Esophagus squamous epithelium (tissue), 5 donors: ENCODE results near the gene RNF212. TPM values are rescaled to one million over a fixed set of nuclear protein-coding genes. Genes with fewer than 3 reads are reported as not detected.
A peak's percentile ranks its signal among the peaks of the same experiment; 100 is the strongest.

Experiments used
- DNase-seq: peaks from one replicate; lab custom pipeline; 2025; lab: John Stamatoyannopoulos, UW
- H3K27ac ChIP-seq, 4 donors: fragments of 200-600 bp; sonication (generic); one replicate each; pipeline ENCODE4 v1.5.1; 2016 to 2019; ENCODE audit warnings: mild to moderate bottlenecking in 1 of 4
- H3K27me3 ChIP-seq, 4 donors: fragments of 200-600 bp; sonication (generic); 1 replicate in 3 of 4; 2 replicates in 1 of 4; pipeline versions ENCODE4 v1.5.1 to v1.6.0; 2017 to 2021; ENCODE audit warnings: antibody characterized with exemption in 1 of 4
- H3K36me3 ChIP-seq, 3 donors: fragments of 200-600 bp; sonication (generic); one replicate each; pipeline ENCODE4 v1.5.1; 2016 to 2019
- H3K4me1 ChIP-seq, 3 donors: fragments of 200-600 bp; sonication (generic); one replicate each; pipeline ENCODE4 v1.5.1; 2017 to 2019
- H3K4me3 ChIP-seq, 4 donors: fragments of 200-600 bp; sonication (generic); 1 replicate in 3 of 4; 2 replicates in 1 of 4; pipeline ENCODE4 v1.5.1; 2016 to 2019; ENCODE audit warnings: mild to moderate bottlenecking in 2 of 4, moderate library complexity in 1 of 4
- H3K9me3 ChIP-seq, 3 donors: fragments of 200-600 bp; sonication (generic); one replicate each; pipeline ENCODE4 v1.5.1; 2016 to 2019
- POLR2A ChIP-seq, 4 donors: fragments of 450-650 bp; IDR thresholded peaks; one replicate each; pipeline ENCODE4 v1.6.1; 2017; ENCODE audit warnings: antibody characterized with exemption in 4 of 4, mild to moderate bottlenecking in 4 of 4, moderate library complexity in 3 of 4
- WGBS, 2 donors: methylation state at CpG; one replicate each; pipeline ENCODE4 v1.1.5; 2018; 5-methylcytosine and 5-hydroxymethylcytosine counted together
- intact Hi-C: fragments of 100-400 bp; cut with DNase I; formaldehyde crosslinking; loops from one replicate; pipeline ENCODE4 v1.15.0; 2022
- total RNA-seq, 4 donors: library from RNA; depleted of rRNA; stranded (reverse); fragments of >200 nt; gene quantifications; one replicate each; pipeline ENCODE4 v1.1.0, GENCODE V29; 2016
- TF ChIP-seq, protein P1 (sequence below), 6 experiments: fragments of 450-650 bp in 4 of 6; fragments of 200-600 bp in 2 of 6; sonication (generic) in 2 of 6; IDR thresholded peaks; one replicate each; pipeline ENCODE4 v1.5.1; 2016 to 2019; ENCODE audit warnings: antibody characterized with exemption in 6 of 6, mild to moderate bottlenecking in 4 of 6, moderate library complexity in 4 of 6
- donor health status: DM: yes; HTN: yes; CAD: no.

Gene RNF212, protein sequence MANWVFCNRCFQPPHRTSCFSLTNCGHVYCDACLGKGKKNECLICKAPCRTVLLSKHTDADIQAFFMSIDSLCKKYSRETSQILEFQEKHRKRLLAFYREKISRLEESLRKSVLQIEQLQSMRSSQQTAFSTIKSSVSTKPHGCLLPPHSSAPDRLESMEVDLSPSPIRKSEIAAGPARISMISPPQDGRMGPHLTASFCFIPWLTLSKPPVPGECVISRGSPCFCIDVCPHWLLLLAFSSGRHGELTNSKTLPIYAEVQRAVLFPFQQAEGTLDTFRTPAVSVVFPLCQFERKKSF
- total RNA-seq = 1 to 10 TPM in 2 of 4 donors, under 1 TPM in 2; 0.53 to 6.3 (median 1.9) TPM

DNA sequence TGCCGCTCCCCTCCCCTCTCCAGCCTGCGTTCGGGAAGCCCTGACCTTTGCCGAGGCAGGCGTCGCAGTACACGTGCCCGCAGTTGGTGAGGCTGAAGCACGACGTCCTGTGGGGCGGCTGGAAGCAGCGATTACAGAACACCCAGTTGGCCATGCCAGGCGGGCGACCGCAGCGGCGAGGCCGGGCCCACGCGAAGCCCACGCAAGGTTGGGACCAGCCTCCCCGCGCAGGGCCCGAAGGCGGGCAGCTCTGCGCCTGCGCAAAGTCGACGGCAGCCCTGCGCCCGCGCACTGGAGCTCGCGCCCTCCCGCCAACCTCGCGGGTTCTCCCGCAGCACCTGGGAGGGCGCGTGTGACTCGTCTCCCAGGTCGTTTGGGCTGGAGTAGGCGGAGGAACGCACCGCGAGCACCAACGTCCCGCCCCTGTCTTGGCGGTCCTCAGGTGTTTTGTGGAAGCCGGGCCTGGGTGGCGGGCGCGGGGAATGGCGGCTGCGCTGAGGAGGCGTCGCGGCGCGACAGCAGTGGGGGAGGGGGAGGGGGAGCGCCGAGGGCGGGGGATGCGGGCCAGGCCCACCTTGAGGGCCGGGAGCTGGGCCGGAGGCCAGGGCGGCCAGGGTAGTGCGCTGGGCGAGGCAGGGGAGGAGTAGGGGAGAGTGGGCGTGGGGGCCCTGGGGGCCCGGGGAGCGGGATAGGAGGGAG, at the start of gene RNF212:
RNF212 (minus strand) TSS at position 254 of the 699 bp plus-strand sequence; CDS start at position 154, 100 bp downstream.
- Histone ChIP-seq H3K4me1 (peaks cover 0 to 34% (median 5%) of the 10 kb centered on the region in 3 donors), H3K27me3 (peaks cover 0 to 66% (median 0%) of the 10 kb centered on the region in 4 donors), H3K27ac (peak within 1 kb of the TSS in 2 of 4 donors; percentile 19 to 26), H3K36me3 (no peaks in the 10 kb centered on the region), H3K4me3 (peak within 1 kb of the TSS; percentile 22 to 60 (median 40)), H3K9me3 (no peaks in the 10 kb centered on the region)
- no peak for DNase-seq
- intact Hi-C loops = no loop called here
- WGBS, 2 donors = 45% methylated on average over 2 of the region's 72 CpGs; no CpG with 5 or more reads in 1 of the 2 donors
- TF ChIP-seq POLR2A (IDR thresholded peaks at IDR 0.05) = no peak
- TF ChIP-seq, protein P1, sequence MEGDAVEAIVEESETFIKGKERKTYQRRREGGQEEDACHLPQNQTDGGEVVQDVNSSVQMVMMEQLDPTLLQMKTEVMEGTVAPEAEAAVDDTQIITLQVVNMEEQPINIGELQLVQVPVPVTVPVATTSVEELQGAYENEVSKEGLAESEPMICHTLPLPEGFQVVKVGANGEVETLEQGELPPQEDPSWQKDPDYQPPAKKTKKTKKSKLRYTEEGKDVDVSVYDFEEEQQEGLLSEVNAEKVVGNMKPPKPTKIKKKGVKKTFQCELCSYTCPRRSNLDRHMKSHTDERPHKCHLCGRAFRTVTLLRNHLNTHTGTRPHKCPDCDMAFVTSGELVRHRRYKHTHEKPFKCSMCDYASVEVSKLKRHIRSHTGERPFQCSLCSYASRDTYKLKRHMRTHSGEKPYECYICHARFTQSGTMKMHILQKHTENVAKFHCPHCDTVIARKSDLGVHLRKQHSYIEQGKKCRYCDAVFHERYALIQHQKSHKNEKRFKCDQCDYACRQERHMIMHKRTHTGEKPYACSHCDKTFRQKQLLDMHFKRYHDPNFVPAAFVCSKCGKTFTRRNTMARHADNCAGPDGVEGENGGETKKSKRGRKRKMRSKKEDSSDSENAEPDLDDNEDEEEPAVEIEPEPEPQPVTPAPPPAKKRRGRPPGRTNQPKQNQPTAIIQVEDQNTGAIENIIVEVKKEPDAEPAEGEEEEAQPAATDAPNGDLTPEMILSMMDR (IDR thresholded peaks at IDR 0.05) = no peak

DNA sequence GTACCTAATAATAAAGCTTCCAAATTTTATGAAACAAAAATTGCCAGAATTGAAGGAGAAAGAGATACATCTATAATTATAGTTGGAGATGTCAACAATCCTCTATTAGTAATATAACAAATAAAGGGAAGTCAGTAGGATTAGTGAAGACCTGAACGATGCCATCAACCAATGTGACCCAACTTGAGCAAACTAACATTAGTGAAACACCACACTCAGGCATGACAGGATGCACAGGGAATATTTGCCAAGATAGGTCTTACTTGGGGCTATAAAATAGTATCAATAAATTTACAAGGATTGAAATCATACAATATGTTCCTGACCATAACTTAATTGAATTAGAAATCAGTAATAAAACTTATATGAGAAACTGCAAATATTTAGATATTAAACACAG, 47.0 kb upstream of the RNF212 start:
- H3K27ac ChIP-seq = no peak overlapping the region
- no peak overlapping the region for H3K4me3 ChIP-seq
- H3K4me1 ChIP-seq = no peaks in the 10 kb centered on the region
- DNase-seq = no peak
- TF ChIP-seq, protein P1 (IDR thresholded peaks at IDR 0.05) = no peak
- no peak for TF ChIP-seq POLR2A (IDR thresholded peaks at IDR 0.05)
- intact Hi-C loops = loop anchor here (10.0 kb wide), 1 partner anchor 104 kb away; no protein-coding TSS in a partner anchor
- no peaks in the 10 kb centered on the region for H3K36me3 ChIP-seq
- peaks cover 0 to 18% (median 7%) of the 10 kb centered on the region in 3 donors for H3K9me3 ChIP-seq
- H3K27me3 ChIP-seq = peaks cover 0 to 7% (median 0%) of the 10 kb centered on the region in 4 donors
- WGBS, 2 donors = 52 to 74% methylated on average over 1 of the region's 1 CpG

DNA sequence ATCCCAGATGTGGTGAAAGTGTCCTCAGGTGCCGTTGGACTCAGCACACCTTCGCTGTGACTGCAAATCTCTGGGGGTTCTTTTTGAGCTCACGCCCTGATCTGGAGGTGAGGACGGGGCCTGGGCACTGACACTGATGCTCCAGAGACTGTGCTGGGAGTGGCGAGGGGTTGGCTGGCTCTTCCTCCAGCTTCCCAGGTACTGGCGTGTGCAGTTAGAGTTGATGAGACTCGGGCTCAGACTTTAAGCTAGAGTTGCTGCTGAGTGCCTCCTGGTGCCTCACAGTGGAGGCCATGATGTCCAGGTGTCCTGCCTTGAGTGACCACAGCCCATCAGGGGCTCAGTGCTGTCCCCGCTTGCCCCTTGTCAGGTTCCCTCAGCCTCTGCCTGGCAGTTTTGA, 42.7 kb upstream of the RNF212 start:
- peaks cover 0 to 31% (median 0%) of the 10 kb centered on the region in 4 donors for H3K27me3 ChIP-seq
- H3K4me3 ChIP-seq = no peak overlapping the region
- intact Hi-C loops = no loop called here
- no peaks in the 10 kb centered on the region for H3K36me3 ChIP-seq
- peaks cover 0 to 12% (median 0%) of the 10 kb centered on the region in 3 donors for H3K4me1 ChIP-seq
- peaks cover 0 to 18% (median 7%) of the 10 kb centered on the region in 3 donors for H3K9me3 ChIP-seq
- 73 to 91% methylated on average over 7 of the region's 8 CpGs for WGBS, 2 donors
- TF ChIP-seq POLR2A (IDR thresholded peaks at IDR 0.05) = no peak
- TF ChIP-seq, protein P1 (IDR thresholded peaks at IDR 0.05) = no peak
- H3K27ac ChIP-seq = no peak overlapping the region
- DNase-seq = no peak

DNA sequence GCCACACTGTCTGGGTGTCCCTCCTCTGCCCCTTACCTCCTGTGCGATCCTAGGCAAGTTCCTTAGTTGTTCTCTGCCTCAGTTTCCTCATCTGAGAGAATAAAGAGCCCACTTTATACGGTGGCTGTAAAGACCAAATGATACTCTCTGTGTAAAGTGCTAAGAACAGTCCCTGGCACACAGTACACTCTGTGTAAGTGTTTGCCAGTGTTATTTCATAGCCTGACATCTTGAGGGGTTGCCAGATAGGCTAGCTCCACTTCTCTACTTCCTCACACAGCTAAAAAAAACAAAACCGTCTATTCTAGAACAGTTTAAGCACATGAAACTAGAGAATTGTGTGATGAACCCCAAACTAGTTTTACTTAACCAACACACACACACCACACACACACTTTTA, 42.0 kb upstream of the RNF212 start:
- Histone ChIP-seq H3K4me1 (peaks cover 0 to 12% (median 0%) of the 10 kb centered on the region in 3 donors), H3K27ac (no peak overlapping the region), H3K9me3 (peaks cover 0 to 18% (median 7%) of the 10 kb centered on the region in 3 donors), H3K27me3 (peaks cover 0 to 32% (median 0%) of the 10 kb centered on the region in 4 donors), H3K36me3 (no peaks in the 10 kb centered on the region), H3K4me3 (no peak overlapping the region)
- WGBS, 2 donors = 67 to 73% methylated on average over 3 of the region's 3 CpGs
- TF ChIP-seq POLR2A (IDR thresholded peaks at IDR 0.05) = no peak
- TF ChIP-seq, protein P1 (IDR thresholded peaks at IDR 0.05) = no peak
- intact Hi-C loops = no loop called here
- no peak for DNase-seq
